Mesenchymal stem cell (in vitro differentiated cells and primary cell): ENCODE measurements around the gene RAC3.

ENCODE experiments used
- DNase-seq: peaks from one replicate; pipeline ENCODE4 v3.0.0-alpha.2; 2013
- H2AFZ ChIP-seq: one replicate; pipeline ENCODE4 v1.6.1; 2013; ENCODE audit warnings: low read depth, mild to moderate bottlenecking, control low read depth, inconsistent platforms, low read length, moderate library complexity
- H2AK5ac ChIP-seq: 2 replicates; pipeline ENCODE4 v1.6.1; 2013; ENCODE audit warnings: low read length, moderate library complexity, mild to moderate bottlenecking, inconsistent platforms; ENCODE audit not compliant: severe bottlenecking
- H2BK120ac ChIP-seq: one replicate; pipeline ENCODE4 v1.6.1; 2013; ENCODE audit warnings: low read depth, mild to moderate bottlenecking, inconsistent platforms, low read length, moderate library complexity
- H2BK12ac ChIP-seq, 2 experiments: one replicate each; pipeline ENCODE4 v1.6.1; 2013; ENCODE audit warnings: inconsistent platforms in 2 of 2, low read length in 2 of 2, mild to moderate bottlenecking in 2 of 2, moderate library complexity in 2 of 2, control low read depth in 1 of 2
- H2BK15ac ChIP-seq: one replicate; pipeline ENCODE4 v1.6.1; 2013; ENCODE audit warnings: mild to moderate bottlenecking, low read depth, inconsistent platforms; ENCODE audit not compliant: poor library complexity, severe bottlenecking
- H2BK5ac ChIP-seq: 2 replicates; pipeline ENCODE4 v1.6.1; 2013; ENCODE audit warnings: low read depth, mild to moderate bottlenecking, low read length, control low read depth, inconsistent platforms; ENCODE audit not compliant: poor library complexity, severe bottlenecking
- H3K14ac ChIP-seq, 2 experiments: one replicate each; pipeline ENCODE4 v1.6.1; 2013; ENCODE audit warnings: inconsistent platforms in 2 of 2, low read length in 2 of 2, control low read depth in 1 of 2, mild to moderate bottlenecking in 1 of 2, moderate library complexity in 1 of 2
- H3K18ac ChIP-seq, 2 experiments: one replicate each; pipeline ENCODE4 v1.6.1; 2013; ENCODE audit warnings: inconsistent platforms in 2 of 2, low read length in 2 of 2, control low read depth in 1 of 2, low read depth in 1 of 2, mild to moderate bottlenecking in 1 of 2
- H3K23ac ChIP-seq, 2 experiments: one replicate each; pipeline ENCODE4 v1.6.1; 2013; ENCODE audit warnings: inconsistent platforms in 2 of 2, low read length in 2 of 2, mild to moderate bottlenecking in 2 of 2, moderate library complexity in 2 of 2, control low read depth in 1 of 2
- H3K27ac ChIP-seq: 2 replicates; pipeline ENCODE4 v1.5.1; 2013; ENCODE audit warnings: mild to moderate bottlenecking, moderate library complexity, low read length, control low read depth, inconsistent platforms; ENCODE audit not compliant: poor library complexity, severe bottlenecking
- H3K27me3 ChIP-seq, 2 experiments: 2 replicates each; pipeline versions ENCODE4 v1.6.1 to v1.7.0; 2013; ENCODE audit warnings: low read length in 2 of 2, mild to moderate bottlenecking in 2 of 2, moderate library complexity in 2 of 2, control low read depth in 1 of 2, inconsistent platforms in 1 of 2; ENCODE audit not compliant: control insufficient read depth in 1 of 2, insufficient read depth in 1 of 2
- H3K36me3 ChIP-seq, 2 experiments: 2 replicates each; pipeline versions ENCODE4 v1.6.1 to v1.7.0; 2013; ENCODE audit warnings: low read length in 2 of 2, control low read depth in 1 of 2, inconsistent platforms in 1 of 2, low read depth in 1 of 2, mild to moderate bottlenecking in 1 of 2; ENCODE audit not compliant: insufficient read depth in 2 of 2, control insufficient read depth in 1 of 2
- H3K4ac ChIP-seq, 2 experiments: one replicate each; pipeline ENCODE4 v1.6.1; 2013; ENCODE audit warnings: inconsistent platforms in 2 of 2, low read length in 2 of 2, mild to moderate bottlenecking in 2 of 2, moderate library complexity in 2 of 2, control low read depth in 1 of 2, low read depth in 1 of 2
- H3K4me1 ChIP-seq: 2 replicates; pipeline ENCODE4 v1.6.1; 2013; ENCODE audit warnings: low read depth, low read length, control low read depth; ENCODE audit not compliant: control insufficient read depth, insufficient read depth
- H3K4me2 ChIP-seq: 2 replicates; pipeline ENCODE4 v1.6.1; 2013; ENCODE audit warnings: low read length, mild to moderate bottlenecking, inconsistent platforms; ENCODE audit not compliant: poor library complexity, severe bottlenecking
- H3K4me3 ChIP-seq, 2 experiments: 2 replicates each; pipeline versions ENCODE4 v1.5.1 to v1.7.0; 2013; ENCODE audit warnings: low read length in 2 of 2, mild to moderate bottlenecking in 2 of 2, control low read depth in 1 of 2, low read depth in 1 of 2; ENCODE audit not compliant: insufficient read depth in 1 of 2
- H3K79me1 ChIP-seq: replicated peaks from 2 replicates; pipeline ENCODE4 v1.6.1; 2013; ENCODE audit warnings: mild to moderate bottlenecking, control low read depth, low read length, inconsistent platforms; ENCODE audit not compliant: poor library complexity, severe bottlenecking
- H3K9ac ChIP-seq: 2 replicates; pipeline ENCODE4 v1.7.0; 2013; ENCODE audit warnings: mild to moderate bottlenecking, low read length, moderate library complexity
- H3K9me3 ChIP-seq: 2 replicates; pipeline ENCODE4 v1.7.0; 2013; ENCODE audit warnings: mild to moderate bottlenecking, low read length; ENCODE audit not compliant: control insufficient read depth
- H4K8ac ChIP-seq: one replicate; pipeline ENCODE4 v1.6.1; 2013; ENCODE audit warnings: inconsistent platforms, mild to moderate bottlenecking, low read length, moderate library complexity
- H4K91ac ChIP-seq: one replicate; pipeline ENCODE4 v1.6.1; 2013; ENCODE audit warnings: mild to moderate bottlenecking, low read length, inconsistent platforms
- WGBS: methylation state at CpG from one replicate; pipeline ENCODE4 v1.1.7; 2013; ENCODE audit warnings: mixed read lengths; 5-methylcytosine and 5-hydroxymethylcytosine counted together

RAC3 gene

GRCh38 chr17:82047914-82048570, 16.6 kb downstream of the RAC3 start:
- Histone ChIP-seq H2BK5ac (no peak overlapping the region), H3K27me3 (no peaks in the 10 kb centered on the region), H2BK15ac (no peak overlapping the region), H2AFZ (no peak overlapping the region), H3K4ac (no peak overlapping the region), H3K4me3 (no peak overlapping the region), H3K18ac (no peak overlapping the region), H3K36me3 (peaks cover 36 to 51% of the 10 kb centered on the region in 2 experiments), H2BK12ac (no peak overlapping the region), H3K9me3 (no peaks in the 10 kb centered on the region), H3K4me2 (no peak overlapping the region), H4K91ac (no peak overlapping the region), H3K27ac (no peak overlapping the region), H3K9ac (no peak overlapping the region), H2BK120ac (no peak overlapping the region), H3K23ac (no peak overlapping the region), H3K4me1 (peaks cover 25% of the 10 kb centered on the region), H4K8ac (no peak overlapping the region), H3K14ac (no peak overlapping the region), H3K79me1 (peaks cover 23% of the 10 kb centered on the region), H2AK5ac (no peak overlapping the region)
- no peak for DNase-seq
- 97% methylated on average over 25 of the region's 25 CpGs for WGBS

GRCh38 chr17:82048571-82048971, 17.1 kb downstream of the RAC3 start:
- no peak overlapping the region for H4K8ac ChIP-seq
- peaks cover 29% of the 10 kb centered on the region for H3K79me1 ChIP-seq
- no peak overlapping the region for H2AK5ac ChIP-seq
- H3K27me3 ChIP-seq = no peaks in the 10 kb centered on the region
- no peak overlapping the region for H3K23ac ChIP-seq
- no peak overlapping the region for H3K4me3 ChIP-seq
- no peak overlapping the region for H3K27ac ChIP-seq
- no peak overlapping the region for H3K9ac ChIP-seq
- 94% methylated on average over 20 of the region's 20 CpGs for WGBS
- no peak overlapping the region for H2BK5ac ChIP-seq
- no peak overlapping the region for H4K91ac ChIP-seq
- no peak overlapping the region for H2BK12ac ChIP-seq
- H3K36me3 ChIP-seq = peaks cover 40 to 56% of the 10 kb centered on the region in 2 experiments
- no peak overlapping the region for H2BK120ac ChIP-seq
- no peak overlapping the region for H3K18ac ChIP-seq
- DNase-seq = no peak
- H3K14ac ChIP-seq = no peak overlapping the region
- H2AFZ ChIP-seq = no peak overlapping the region
- no peak overlapping the region for H2BK15ac ChIP-seq
- H3K9me3 ChIP-seq = no peaks in the 10 kb centered on the region
- H3K4me1 ChIP-seq = peaks cover 30% of the 10 kb centered on the region
- H3K4me2 ChIP-seq = no peak overlapping the region
- no peak overlapping the region for H3K4ac ChIP-seq

- H3K18ac ChIP-seq = no peak overlapping the region
Observed at GRCh38 chr17:82049106-82049505, 17.6 kb downstream of the RAC3 start.

GRCh38 chr17:82049521-82049971, 18.1 kb downstream of the RAC3 start:
- Histone ChIP-seq H4K8ac (no peak overlapping the region), H3K27ac (no peak overlapping the region), H2AK5ac (no peak overlapping the region), H3K9me3 (no peaks in the 10 kb centered on the region), H3K4me2 (no peak overlapping the region), H2BK120ac (no peak overlapping the region), H2BK15ac (no peak overlapping the region), H2BK5ac (no peak overlapping the region), H3K4ac (no peak overlapping the region), H3K23ac (no peak overlapping the region), H3K79me1 (peaks cover 36% of the 10 kb centered on the region), H3K4me1 (peaks cover 34% of the 10 kb centered on the region), H3K27me3 (no peaks in the 10 kb centered on the region), H3K18ac (no peak overlapping the region), H2BK12ac (no peak overlapping the region), H3K4me3 (no peak overlapping the region), H2AFZ (no peak overlapping the region), H4K91ac (no peak overlapping the region), H3K9ac (no peak overlapping the region), H3K14ac (no peak overlapping the region), H3K36me3 (peaks cover 49 to 66% of the 10 kb centered on the region in 2 experiments)
- DNase-seq = no peak
- WGBS = 98% methylated on average over 13 of the region's 16 CpGs

More at GRCh38 chr17:82049106-82049505, 17.6 kb downstream of the RAC3 start:
- Histone ChIP-seq H3K27ac (no peak overlapping the region), H3K4ac (no peak overlapping the region), H3K27me3 (no peaks in the 10 kb centered on the region), H3K9me3 (no peaks in the 10 kb centered on the region), H4K91ac (no peak overlapping the region), H4K8ac (no peak overlapping the region), H3K9ac (no peak overlapping the region), H3K79me1 (peaks cover 32% of the 10 kb centered on the region), H2AK5ac (no peak overlapping the region), H2BK120ac (no peak overlapping the region), H2BK15ac (no peak overlapping the region), H2BK5ac (no peak overlapping the region), H3K14ac (no peak overlapping the region), H2BK12ac (no peak overlapping the region), H3K23ac (no peak overlapping the region), H3K4me1 (peaks cover 34% of the 10 kb centered on the region), H2AFZ (no peak overlapping the region), H3K4me2 (no peak overlapping the region), H3K36me3 (peaks cover 45 to 61% of the 10 kb centered on the region in 2 experiments), H3K4me3 (no peak overlapping the region)
- DNase-seq = no peak
- 92% methylated on average over 7 of the region's 8 CpGs for WGBS
